Osteoblast (primary cell): ENCODE measurements around the gene HS2ST1. TPM values are rescaled to one million over a fixed set of nuclear protein-coding genes. Genes with fewer than 3 reads are reported as not detected.

Experiments used
- DNase-seq: peaks from one replicate; pipeline ENCODE4 v3.0.0; 2011; ENCODE audit warnings: low spot score, mixed read lengths; ENCODE audit not compliant: insufficient read length; ENCODE audit errors: missing footprints
- H2AFZ ChIP-seq: 2 replicates; pipeline ENCODE4 v1.6.0; 2011; ENCODE audit warnings: mild to moderate bottlenecking, low read length
- H3K27ac ChIP-seq: 2 replicates; pipeline ENCODE4 v1.5.1; 2011; ENCODE audit warnings: mild to moderate bottlenecking, low read depth, low read length, moderate library complexity
- H3K27me3 ChIP-seq: 2 replicates; pipeline ENCODE4 v1.6.0; 2012; ENCODE audit warnings: mild to moderate bottlenecking, control low read depth, inconsistent platforms, low read length, moderate library complexity; ENCODE audit not compliant: insufficient read depth
- H3K36me3 ChIP-seq: 2 replicates; pipeline ENCODE4 v1.5.1; 2011; ENCODE audit warnings: mild to moderate bottlenecking, low read length, control low read depth, moderate library complexity; ENCODE audit not compliant: insufficient read depth
- H3K4me1 ChIP-seq: 2 replicates; pipeline ENCODE4 v1.5.1; 2011; ENCODE audit warnings: mild to moderate bottlenecking, low read length, control low read depth, moderate library complexity; ENCODE audit not compliant: insufficient read depth
- H3K4me2 ChIP-seq: 2 replicates; pipeline ENCODE4 v1.6.0; 2011; ENCODE audit warnings: mild to moderate bottlenecking, low read length; ENCODE audit not compliant: insufficient read depth
- H3K4me3 ChIP-seq: fragments of 200-600 bp; sonication (generic); 3 replicates; pipeline ENCODE4 v1.5.1; 2012; ENCODE audit warnings: mild to moderate bottlenecking, low read length, inconsistent platforms; ENCODE audit not compliant: insufficient read depth
- H3K79me2 ChIP-seq: 2 replicates; pipeline ENCODE4 v1.6.0; 2012; ENCODE audit warnings: mild to moderate bottlenecking, low read length, control low read depth, inconsistent platforms; ENCODE audit not compliant: insufficient read depth
- H3K9me3 ChIP-seq: 2 replicates; pipeline ENCODE4 v1.5.1; 2011; ENCODE audit warnings: low read depth, low read length, control low read depth
- H4K20me1 ChIP-seq: 2 replicates; pipeline ENCODE4 v1.6.0; 2012; ENCODE audit warnings: mild to moderate bottlenecking, low read length, control low read depth; ENCODE audit not compliant: insufficient read depth
- CTCF ChIP-seq: IDR thresholded peaks from 2 replicates; pipeline ENCODE4 v1.5.1; 2011; ENCODE audit warnings: mild to moderate bottlenecking, low read depth, low read length, moderate library complexity; ENCODE audit errors: extremely low read depth
- total RNA-seq: library from RNA; depleted of rRNA; stranded (reverse); fragments of >200 nt; gene quantifications from 2 replicates; pipeline ENCODE4 v1.2.3, GENCODE V29; 2012

Gene HS2ST1
- total RNA-seq, 1 donor = 20.3 TPM

DNA sequence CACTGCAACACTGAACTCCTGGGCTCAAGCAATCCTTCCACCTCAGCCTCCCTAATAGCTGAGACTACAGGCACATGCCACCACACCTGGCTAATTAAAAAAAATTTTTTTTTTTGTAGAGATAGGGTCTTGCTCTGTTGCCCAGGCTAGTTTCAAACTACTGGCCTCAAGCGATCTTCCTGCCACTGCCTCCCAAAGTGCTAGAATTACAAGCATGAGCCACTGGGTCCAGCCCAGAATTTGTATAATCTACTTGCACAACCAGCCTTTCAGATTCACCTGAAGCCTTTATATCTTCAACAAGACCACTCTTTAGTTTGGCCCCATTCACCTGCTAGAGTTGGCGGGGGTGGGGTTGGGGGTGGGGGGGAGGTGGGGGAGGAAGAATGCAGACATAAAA is 232.6 kb downstream of the HS2ST1 start:
- Histone ChIP-seq H3K36me3 (no peaks in the 10 kb centered on the region), H2AFZ (no peak overlapping the region), H3K9me3 (no peaks in the 10 kb centered on the region), H3K79me2 (no peaks in the 10 kb centered on the region), H3K4me2 (no peak overlapping the region), H3K4me1 (peaks cover 18% of the 10 kb centered on the region), H3K27ac (no peak overlapping the region), H4K20me1 (no peaks in the 10 kb centered on the region), H3K4me3 (no peak overlapping the region), H3K27me3 (peaks cover 6% of the 10 kb centered on the region)
- no peak for TF ChIP-seq CTCF
- no peak for DNase-seq

DNA sequence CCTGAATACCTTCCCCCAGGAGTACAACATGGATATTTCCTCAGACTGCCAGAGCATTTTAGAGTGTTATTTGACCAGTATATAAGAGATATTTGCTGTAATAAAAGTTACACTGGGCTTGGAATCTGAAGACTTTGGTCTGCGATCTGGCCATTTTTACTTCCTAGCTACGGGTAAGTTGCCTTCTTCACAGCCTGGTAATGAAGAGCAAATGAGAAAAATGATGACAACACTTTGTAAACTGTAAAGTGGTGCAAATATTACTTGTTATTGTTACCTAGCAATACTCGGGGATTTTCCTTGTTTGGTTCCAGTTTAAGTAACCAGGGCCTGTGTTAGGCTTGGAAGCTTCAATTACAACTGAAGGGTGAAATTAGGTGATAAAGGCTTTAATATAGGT is 233.4 kb downstream of the HS2ST1 start:
- Histone ChIP-seq H3K79me2 (no peaks in the 10 kb centered on the region), H3K4me3 (no peak overlapping the region), H3K9me3 (no peaks in the 10 kb centered on the region), H3K27me3 (peaks cover 6% of the 10 kb centered on the region), H4K20me1 (no peaks in the 10 kb centered on the region), H3K36me3 (no peaks in the 10 kb centered on the region), H2AFZ (no peak overlapping the region), H3K4me1 (peaks cover 27% of the 10 kb centered on the region), H3K4me2 (no peak overlapping the region), H3K27ac (no peak overlapping the region)
- TF ChIP-seq CTCF = no peak
- DNase-seq = no peak

DNA sequence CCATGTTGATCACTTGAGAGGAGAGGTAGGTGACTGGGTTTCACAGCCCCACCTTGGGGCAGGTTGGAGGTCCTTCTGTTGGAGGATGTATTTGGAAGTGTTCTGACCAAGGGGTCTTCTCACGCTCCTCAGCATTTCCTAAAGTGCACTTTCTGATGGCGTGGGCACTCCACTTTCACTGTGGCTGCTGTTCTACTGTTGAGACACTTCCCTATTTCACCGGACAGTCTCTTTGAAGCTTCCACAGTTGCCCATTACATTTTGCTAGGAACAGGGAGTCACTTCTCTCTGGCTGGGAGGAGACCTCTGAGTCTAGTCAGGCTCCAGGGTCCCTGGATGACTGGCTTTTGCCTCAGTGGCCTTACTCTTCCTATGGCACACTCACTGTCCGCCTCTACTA is 234.2 kb downstream of the HS2ST1 start:
- TF ChIP-seq CTCF = no peak
- H3K4me2 ChIP-seq = no peak overlapping the region
- no peak overlapping the region for H3K4me3 ChIP-seq
- no peak overlapping the region for H3K27ac ChIP-seq
- H3K27me3 ChIP-seq = peaks cover 6% of the 10 kb centered on the region
- DNase-seq = peak; percentile 66
- H3K9me3 ChIP-seq = no peaks in the 10 kb centered on the region
- no peak overlapping the region for H2AFZ ChIP-seq
- H3K36me3 ChIP-seq = no peaks in the 10 kb centered on the region
- peaks cover 27% of the 10 kb centered on the region for H3K4me1 ChIP-seq
- H4K20me1 ChIP-seq = no peaks in the 10 kb centered on the region
- no peaks in the 10 kb centered on the region for H3K79me2 ChIP-seq

GRCh38 chr1:87149241-87150041 is 235.0 kb downstream of the HS2ST1 start:
- Histone ChIP-seq H4K20me1 (no peaks in the 10 kb centered on the region), H3K4me2 (no peak overlapping the region), H3K4me3 (no peak overlapping the region), H3K4me1 (peaks cover 27% of the 10 kb centered on the region), H3K36me3 (no peaks in the 10 kb centered on the region), H3K27ac (no peak overlapping the region), H2AFZ (peak overlapping the region; percentile 33), H3K27me3 (peaks cover 6% of the 10 kb centered on the region), H3K79me2 (no peaks in the 10 kb centered on the region), H3K9me3 (no peaks in the 10 kb centered on the region)
- peak; percentile 86 for DNase-seq
- TF ChIP-seq CTCF = no peak
